Activated CD4-positive, alpha-beta T cell treated with anti-CD3 and anti-CD28 coated beads, Interleukin-2, amount 50 U/mL, for 24 hours (primary cell): ENCODE measurements around the gene SNAPC2.

Source experiments
- DNase-seq, 2 donors: peaks; one replicate each; pipeline ENCODE4 v3.0.0-alpha.2; 2020; ENCODE audit warnings: low read depth in 1 of 2, low spot score in 1 of 2

The SNAPC2 gene

GRCh38 chr19:7965921-7966665, 46.0 kb downstream of the SNAPC2 start:
- no peak for DNase-seq

GRCh38 chr19:7968008-7968795, 48.1 kb downstream of the SNAPC2 start:
- DNase-seq = no peak

- no peak for DNase-seq
Measured at GRCh38 chr19:7968796-7969554, 48.8 kb downstream of the SNAPC2 start.

GRCh38 chr19:7969555-7969939, 49.4 kb downstream of the SNAPC2 start:
- DNase-seq = no peak

GRCh38 chr19:7970716-7971448, 50.7 kb downstream of the SNAPC2 start:
- DNase-seq = no peak

GRCh38 chr19:7971553-7972520, 51.7 kb downstream of the SNAPC2 start:
- no peak for DNase-seq
